ENCODE data around the gene MAP7D1. TPM values are rescaled to one million over a fixed set of nuclear protein-coding genes. Genes with fewer than 3 reads are reported as not detected.

MAP7D1 gene
- total RNA-seq, 1 experiment from 2014 or later = 49.9 TPM

- Histone ChIP-seq H3K4me1 (ENCODE audit: insufficient read depth, low read length) (no peaks in the 10 kb centered on the region), H3K14ac (ENCODE audit: insufficient read depth, low read length) (no peak overlapping the region), H3K4ac (ENCODE audit: low read depth, low read length) (no peak overlapping the region), H4K20me1 (ENCODE audit: control insufficient read depth, insufficient read depth, insufficient read length) (no peaks in the 10 kb centered on the region), H3K9me3 (ENCODE audit: control insufficient read depth, low read depth, low read length) (no peaks in the 10 kb centered on the region), H4K5ac (ENCODE audit: insufficient read length, low read depth, low read length) (no peak overlapping the region), H3K23me2 (ENCODE audit: insufficient read length, low read depth, low read length, poor library complexity, severe bottlenecking) (no peaks in the 10 kb centered on the region), H2BK120ac (ENCODE audit: low read depth, low read length, poor library complexity, severe bottlenecking) (no peak overlapping the region), H2BK20ac (ENCODE audit: low read depth, low read length, poor library complexity, severe bottlenecking) (no peak overlapping the region), H4K8ac (replicated peaks; ENCODE audit: insufficient read length, low read depth, low read length) (no peak overlapping the region), H3K23ac (ENCODE audit: insufficient read length, low read depth, low read length) (no peak overlapping the region), H2BK12ac (ENCODE audit: insufficient read length, low read depth, low read length) (no peak overlapping the region), H3K27me3 (ENCODE audit: insufficient read depth, low read length) (no peaks in the 10 kb centered on the region), H2AK5ac (ENCODE audit: insufficient read length, low read length) (no peak overlapping the region), H3K18ac (ENCODE audit: insufficient read length, low read depth, low read length) (no peak overlapping the region), H3K9ac (ENCODE audit: extremely low read depth, insufficient read length, low read length) (no peak overlapping the region), H3K79me1 (ENCODE audit: insufficient read depth, low read depth, low read length, poor library complexity, severe bottlenecking) (no peaks in the 10 kb centered on the region), H3K56ac (ENCODE audit: insufficient read length, low read depth, low read length) (no peak overlapping the region), H3K27ac (ENCODE audit: insufficient read length, low read depth, low read length) (no peak overlapping the region), H3T11ph (ENCODE audit: low read length) (no peak overlapping the region), H4K91ac (ENCODE audit: insufficient read length, low read depth, low read length) (no peak overlapping the region), H2AFZ (ENCODE audit: low read length) (no peak overlapping the region), H2BK15ac (ENCODE audit: low read depth, low read length) (no peak overlapping the region), H3K79me2 (ENCODE audit: insufficient read depth, low read length) (no peaks in the 10 kb centered on the region), H3K4me2 (ENCODE audit: insufficient read depth, insufficient read length, low read length) (no peak overlapping the region), H2BK5ac (ENCODE audit: insufficient read length, low read length) (no peak overlapping the region)
- Mint-ChIP-seq H3K27me3 (ENCODE audit: low read depth) (peaks cover 3% of the 10 kb centered on the region), H3K4me1 (peaks cover 7 to 31% of the 10 kb centered on the region in 2 experiments), H3K27ac (peak overlapping the region in 1 of 3 experiments; percentile 60; a peak in 1 of 7 replicates), H3K9me3 (no peaks in the 10 kb centered on the region), H3K4me3 (no peak overlapping the region), H3K36me3 (ENCODE audit: insufficient read depth in 1 of 3, low read depth in 3 of 3) (no peaks in the 10 kb centered on the region)
- no peak for TF ChIP-seq CTCF (conservative IDR thresholded peaks at IDR 0.05)
- no peak for DNase-seq
- WGBS (ENCODE audit: extremely low coverage, insufficient read length, low lambda C conversion rate) = no CpG with 5 or more reads among the region's 5 CpGs
Measured at GRCh38 chr1:36116901-36117300, 39.1 kb upstream of the MAP7D1 start.
